Measurements from ENCODE around the gene KRT6B. TPM values are rescaled to one million over a fixed set of nuclear protein-coding genes. Genes with fewer than 3 reads are reported as not detected.
"Not testable (repeated sequence)": the region's sequence is repeated elsewhere in the genome, so short reads cannot be mapped to it uniquely, and the experiment has no call there.

The KRT6B gene
- total RNA-seq, 2 donors from 2014 or later = not detected

DNA sequence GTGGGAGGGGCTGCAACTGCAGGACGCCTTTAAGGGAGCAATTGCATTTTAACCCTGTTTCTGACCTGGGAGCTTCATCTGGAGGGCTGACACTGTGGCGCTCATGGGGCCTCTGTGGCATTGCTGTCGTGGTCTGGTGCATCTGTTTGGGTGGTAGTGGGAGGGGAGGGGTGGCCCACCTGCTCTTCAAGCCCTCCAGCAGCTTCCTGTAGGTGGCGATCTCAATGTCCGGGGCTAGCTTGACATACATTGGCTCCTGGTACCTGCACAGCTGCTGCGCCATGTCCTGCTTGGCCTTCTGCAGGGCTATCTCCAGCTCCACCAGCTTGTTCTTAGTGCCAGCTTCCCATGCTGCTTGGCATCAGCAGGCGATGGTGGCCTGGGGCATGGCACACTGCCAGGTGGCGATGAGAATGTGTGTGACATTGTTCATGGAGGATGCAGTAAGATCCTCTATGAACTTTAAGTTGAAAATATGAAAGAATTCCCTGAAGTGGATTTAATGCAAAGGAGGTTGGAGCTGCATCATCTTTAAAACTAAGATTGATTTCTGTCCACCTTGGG, 38.1 kb downstream of the KRT6B start:
- Histone ChIP-seq H3K27me3 (no peaks in the 10 kb centered on the region), H3K4me1 (no peaks in the 10 kb centered on the region), H3K27ac (no peak overlapping the region), H3K36me3 (replicated peaks in 1 of 2; ENCODE audit: insufficient read depth in 1 of 2, low read depth in 2 of 2) (no peaks in the 10 kb centered on the region), H3K4me3 (no peak overlapping the region), H3K9me3 (no peaks in the 10 kb centered on the region)
- intact Hi-C loops (cut with DNase I) = no loop called here
- ATAC-seq (no peak), DNase-seq (no peak)
- WGBS, 2 donors = 40 to 45% methylated on average over 2 to 8 of the region's 8 CpGs
- TF ChIP-seq, protein P1, sequence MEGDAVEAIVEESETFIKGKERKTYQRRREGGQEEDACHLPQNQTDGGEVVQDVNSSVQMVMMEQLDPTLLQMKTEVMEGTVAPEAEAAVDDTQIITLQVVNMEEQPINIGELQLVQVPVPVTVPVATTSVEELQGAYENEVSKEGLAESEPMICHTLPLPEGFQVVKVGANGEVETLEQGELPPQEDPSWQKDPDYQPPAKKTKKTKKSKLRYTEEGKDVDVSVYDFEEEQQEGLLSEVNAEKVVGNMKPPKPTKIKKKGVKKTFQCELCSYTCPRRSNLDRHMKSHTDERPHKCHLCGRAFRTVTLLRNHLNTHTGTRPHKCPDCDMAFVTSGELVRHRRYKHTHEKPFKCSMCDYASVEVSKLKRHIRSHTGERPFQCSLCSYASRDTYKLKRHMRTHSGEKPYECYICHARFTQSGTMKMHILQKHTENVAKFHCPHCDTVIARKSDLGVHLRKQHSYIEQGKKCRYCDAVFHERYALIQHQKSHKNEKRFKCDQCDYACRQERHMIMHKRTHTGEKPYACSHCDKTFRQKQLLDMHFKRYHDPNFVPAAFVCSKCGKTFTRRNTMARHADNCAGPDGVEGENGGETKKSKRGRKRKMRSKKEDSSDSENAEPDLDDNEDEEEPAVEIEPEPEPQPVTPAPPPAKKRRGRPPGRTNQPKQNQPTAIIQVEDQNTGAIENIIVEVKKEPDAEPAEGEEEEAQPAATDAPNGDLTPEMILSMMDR (IDR thresholded peaks at IDR 0.05) = no peak
- TF ChIP-seq POLR2A (IDR thresholded peaks at IDR 0.05) = no peak

DNA sequence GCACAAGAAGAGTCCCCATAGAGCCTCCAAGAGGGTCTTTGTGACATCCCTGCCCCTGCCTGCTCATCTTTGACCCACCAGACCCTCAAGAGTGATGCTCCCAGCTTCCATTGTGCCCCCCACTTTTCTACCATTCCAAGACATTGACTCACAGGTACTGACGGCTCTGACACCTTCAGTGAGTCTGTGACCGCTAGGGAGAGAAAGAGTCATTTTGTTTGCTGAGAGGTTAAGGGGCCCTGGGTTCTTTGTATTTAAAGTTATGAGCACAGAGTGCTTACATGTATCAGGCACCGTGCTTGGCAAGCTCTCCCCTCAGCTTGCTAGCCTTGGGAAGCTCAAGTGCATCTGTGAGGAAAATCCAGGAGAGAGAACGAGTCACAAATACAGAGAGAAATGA, 38.7 kb downstream of the KRT6B start:
- Histone ChIP-seq H3K27ac (no peak overlapping the region), H3K4me1 (no peaks in the 10 kb centered on the region), H3K27me3 (no peaks in the 10 kb centered on the region), H3K9me3 (no peaks in the 10 kb centered on the region), H3K36me3 (replicated peaks in 1 of 2; ENCODE audit: insufficient read depth in 1 of 2, low read depth in 2 of 2) (no peaks in the 10 kb centered on the region), H3K4me3 (no peak overlapping the region)
- DNase-seq (no peak), ATAC-seq (no peak)
- TF ChIP-seq, protein P1 (IDR thresholded peaks at IDR 0.05) = no peak
- no peak for TF ChIP-seq POLR2A (IDR thresholded peaks at IDR 0.05)
- 53 to 63% methylated on average over 4 of the region's 4 CpGs for WGBS, 2 donors
- intact Hi-C loops (cut with DNase I) = no loop called here

DNA sequence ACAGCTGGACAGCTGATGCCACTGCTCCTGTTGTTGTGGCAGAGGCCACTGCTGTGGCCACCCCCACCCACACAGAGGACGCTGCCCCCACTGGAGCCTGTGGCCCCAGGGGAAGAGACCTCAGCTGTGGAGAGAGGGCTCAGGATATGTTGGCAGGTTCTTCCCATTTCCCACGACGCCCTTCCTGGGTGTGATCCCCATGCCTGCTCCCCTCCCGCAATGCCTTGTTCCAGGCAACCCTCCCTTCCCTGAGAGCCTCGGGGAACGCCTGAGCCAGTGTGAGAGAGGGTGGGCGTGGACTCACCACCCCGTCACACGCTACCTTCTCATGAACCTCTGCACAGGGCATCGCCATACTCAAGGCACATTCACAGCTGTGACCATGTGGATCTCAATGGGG, 40.1 kb downstream of the KRT6B start:
- no peak for DNase-seq
- 92 to 97% methylated on average over 9 of the region's 10 CpGs for WGBS, 2 donors
- no peak for ATAC-seq

GRCh38 chr12:52410589-52411248, 41.2 kb downstream of the KRT6B start:
- H3K9me3 ChIP-seq; DNase-seq; ATAC-seq; intact Hi-C loops (cut with DNase I); H3K27me3 ChIP-seq; H3K4me1 ChIP-seq; H3K4me3 ChIP-seq; H3K27ac ChIP-seq; H3K36me3 ChIP-seq (replicated peaks in 1 of 2; ENCODE audit: insufficient read depth in 1 of 2, low read depth in 2 of 2): not testable (repeated sequence)
- no CpG with 5 or more reads among the region's 1 CpG for WGBS, 2 donors

More for the DNA sequence above, 40.1 kb downstream of the KRT6B start:
- H3K9me3 ChIP-seq = no peaks in the 10 kb centered on the region
- no peaks in the 10 kb centered on the region for H3K4me1 ChIP-seq
- no peaks in the 10 kb centered on the region for H3K36me3 ChIP-seq (replicated peaks in 1 of 2; ENCODE audit: insufficient read depth in 1 of 2, low read depth in 2 of 2)
- TF ChIP-seq POLR2A (IDR thresholded peaks at IDR 0.05) = no peak
- TF ChIP-seq, protein P1 (IDR thresholded peaks at IDR 0.05) = no peak
- intact Hi-C loops (cut with DNase I) = no loop called here
- no peak overlapping the region for H3K27ac ChIP-seq
- H3K4me3 ChIP-seq = no peak overlapping the region
- no peaks in the 10 kb centered on the region for H3K27me3 ChIP-seq

DNA sequence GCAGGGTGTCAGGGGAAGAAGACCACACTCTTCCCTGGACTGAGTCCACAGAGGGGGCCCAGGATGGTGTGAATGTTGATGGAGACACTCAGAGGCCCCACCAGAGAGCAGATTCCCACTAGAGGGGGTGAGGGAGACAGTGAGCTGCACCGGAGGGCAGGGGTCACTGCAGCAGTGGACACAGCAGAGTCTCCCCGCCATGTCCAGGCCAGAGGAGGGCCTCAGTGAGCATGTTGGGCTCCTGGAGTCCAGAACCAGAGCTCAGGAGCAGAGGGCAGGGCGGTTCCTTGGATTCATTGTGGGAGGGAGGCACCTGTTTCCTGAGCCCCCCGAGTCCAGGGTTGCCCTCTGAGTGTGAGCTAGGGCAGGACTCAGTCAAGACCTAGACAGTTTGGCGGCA, 44.0 kb downstream of the KRT6B start:
- TF ChIP-seq POLR2A (IDR thresholded peaks at IDR 0.05) = no peak
- TF ChIP-seq, protein P1 (IDR thresholded peaks at IDR 0.05) = no peak
- no peak for ATAC-seq
- WGBS, 2 donors = 80 to 85% methylated on average over 2 to 5 of the region's 5 CpGs
- intact Hi-C loops (cut with DNase I) = no loop called here
- H3K4me1 ChIP-seq = no peaks in the 10 kb centered on the region
- no peak overlapping the region for H3K4me3 ChIP-seq
- no peaks in the 10 kb centered on the region for H3K9me3 ChIP-seq
- no peak overlapping the region for H3K27ac ChIP-seq
- H3K27me3 ChIP-seq = no peaks in the 10 kb centered on the region
- DNase-seq = no peak
- no peaks in the 10 kb centered on the region for H3K36me3 ChIP-seq (replicated peaks in 1 of 2; ENCODE audit: insufficient read depth in 1 of 2, low read depth in 2 of 2)
